Activated T-cell treated with anti-CD3 and anti-CD28 coated beads, Interleukin-2, amount 50 U/mL, for 72 hours (primary cell): ENCODE measurements around the gene SMDT1. TPM values are rescaled to one million over a fixed set of nuclear protein-coding genes. Genes with fewer than 3 reads are reported as not detected.
"Not testable (repeated sequence)": the region's sequence is repeated elsewhere in the genome, so short reads cannot be mapped to it uniquely, and the experiment has no call there.

Experiments
- ATAC-seq, 2 donors: fragments of 150-1000 bp; cut with Tn5 transposase; replicated peaks in 1 of 2; 2 replicates each; pipeline ENCODE4 v1.10.0; 2021; ENCODE audit warnings: moderate library complexity in 2 of 2, mild to moderate bottlenecking in 1 of 2
- DNase-seq, 2 donors: peaks; one replicate each; pipeline ENCODE4 v3.0.0; 2021 to 2022; ENCODE audit warnings: mixed read lengths in 1 of 2
- H3K27ac Mint-ChIP-seq: one replicate; pipeline ENCODE4 v1.8.0; 2022; ENCODE audit warnings: mild to moderate bottlenecking, moderate library complexity, mixed read lengths
- H3K27me3 Mint-ChIP-seq: one replicate; pipeline ENCODE4 v1.8.0; 2022; ENCODE audit warnings: low read depth, mixed read lengths
- H3K36me3 Mint-ChIP-seq, 2 donors: one replicate each; pipeline ENCODE4 v1.8.0; 2022; ENCODE audit warnings: mixed read lengths in 2 of 2, mild to moderate bottlenecking in 1 of 2; ENCODE audit not compliant: insufficient read depth in 2 of 2
- H3K4me1 Mint-ChIP-seq: one replicate; pipeline ENCODE4 v1.8.0; 2022; ENCODE audit warnings: low read depth, mixed read lengths
- H3K4me3 Mint-ChIP-seq, 2 donors: one replicate each; pipeline ENCODE4 v1.8.0; 2022; ENCODE audit warnings: mild to moderate bottlenecking in 2 of 2, mixed read lengths in 2 of 2, moderate library complexity in 2 of 2
- H3K9me3 Mint-ChIP-seq, 2 donors: one replicate each; pipeline ENCODE4 v1.8.0; 2022; ENCODE audit warnings: mixed read lengths in 2 of 2
- total RNA-seq, 2 donors: library from RNA; stranded (reverse); gene quantifications; one replicate each; pipeline ENCODE4 v1.2.3, GENCODE V29; 2022

Gene SMDT1
- total RNA-seq, 2 donors from 2014 or later = 103 to 105 TPM

DNA sequence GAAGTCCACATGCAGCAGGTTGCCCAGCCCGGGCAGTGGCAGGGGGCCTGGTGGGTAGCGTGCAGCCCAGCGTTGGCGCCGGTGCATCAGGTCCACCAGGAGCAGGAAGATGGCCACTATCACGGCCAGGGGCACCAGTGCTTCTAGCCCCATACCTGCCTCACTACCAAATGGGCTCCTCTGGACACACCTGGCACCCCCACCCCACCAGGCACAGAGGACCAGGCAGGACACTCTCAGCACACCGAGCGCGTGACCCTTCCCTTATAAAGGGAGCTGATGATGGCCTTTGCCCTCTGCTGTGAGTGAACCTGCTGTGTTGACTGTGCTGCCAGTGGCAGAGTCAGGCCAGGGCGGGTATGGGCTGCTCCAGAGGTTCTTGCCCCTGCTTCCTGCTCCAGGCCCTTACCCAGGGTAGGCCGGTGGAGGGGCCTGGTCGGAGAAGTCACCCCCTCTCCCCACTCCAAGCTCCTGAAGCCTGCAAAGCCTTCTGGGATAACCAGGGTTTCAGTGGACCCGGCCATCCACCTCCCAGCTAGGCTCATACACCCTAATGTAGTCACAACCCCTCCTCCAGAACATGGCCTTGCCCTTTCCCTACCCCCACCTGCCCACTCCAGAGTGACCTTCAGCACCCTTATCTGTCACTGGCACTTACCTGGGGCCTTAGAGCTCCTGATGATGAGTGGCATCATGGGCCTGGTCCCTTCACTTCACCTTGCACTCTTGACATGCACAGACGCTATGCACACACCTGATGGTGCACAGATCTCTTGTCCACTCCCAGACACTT lies 51.3 kb downstream of the SMDT1 start, which contains the start of gene CYP2D6:
Gene CYP2D6 (minus strand): TSS at position 172 of the 793 bp plus-strand sequence. CDS start 19 bp downstream, at position 153.
- not testable (repeated sequence) for H3K4me3 Mint-ChIP-seq, H3K27ac Mint-ChIP-seq, DNase-seq, H3K27me3 Mint-ChIP-seq, H3K9me3 Mint-ChIP-seq, H3K4me1 Mint-ChIP-seq, H3K36me3 Mint-ChIP-seq
- ATAC-seq = peak in 1 of 2 donors; percentile 10

GRCh38 chr22:42131562-42131961 lies 52.1 kb downstream of the SMDT1 start:
- Mint-ChIP-seq H3K4me1 (no peaks in the 10 kb centered on the region), H3K36me3 (no peaks in the 10 kb centered on the region), H3K4me3 (no peak overlapping the region), H3K9me3 (no peaks in the 10 kb centered on the region), H3K27ac (no peak overlapping the region), H3K27me3 (no peaks in the 10 kb centered on the region)
- ATAC-seq = no peak
- no peak for DNase-seq

DNA sequence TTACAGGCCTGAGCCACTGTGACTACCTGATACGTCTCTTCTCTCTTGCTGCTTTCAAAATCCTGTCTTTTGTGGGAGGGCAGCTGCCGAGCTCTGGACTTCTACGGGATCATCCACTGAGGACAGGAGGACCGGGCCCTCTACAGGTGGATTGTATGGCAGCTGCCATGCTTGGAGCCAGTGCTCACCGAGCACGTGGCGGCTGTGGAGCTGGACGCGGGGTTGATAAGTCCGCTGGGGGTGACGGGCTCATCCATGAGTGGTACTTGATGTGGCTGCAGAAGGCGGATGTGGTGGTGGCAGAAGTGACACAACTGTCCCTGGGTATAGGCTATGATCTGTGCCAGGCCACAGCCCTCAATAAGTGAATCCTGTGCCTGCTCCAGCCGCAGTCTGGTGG lies 53.0 kb downstream of the SMDT1 start:
- no peak for DNase-seq
- no peaks in the 10 kb centered on the region for H3K9me3 Mint-ChIP-seq
- H3K4me3 Mint-ChIP-seq = no peak overlapping the region

More for the DNA sequence above, 53.0 kb downstream of the SMDT1 start:
- Mint-ChIP-seq H3K27ac (no peak overlapping the region), H3K4me1 (no peaks in the 10 kb centered on the region), H3K36me3 (no peaks in the 10 kb centered on the region), H3K27me3 (no peaks in the 10 kb centered on the region)
- no peak for ATAC-seq

Other genes with a start within 250 kb of the SMDT1 start
- gene SREBF2, start 246.6 kb upstream of the SMDT1 start, total RNA-seq = 100 to 1,000 TPM; 127 to 131 TPM
- gene SHISA8, start 164.6 kb upstream of the SMDT1 start, total RNA-seq = 1 to 10 TPM; 2.0 to 3.2 TPM
- gene TNFRSF13C, start 152.9 kb upstream of the SMDT1 start, total RNA-seq = 1 to 10 TPM; 6.1 to 7.3 TPM
- 10 to 100 TPM; 66.1 to 74.5 TPM for gene CENPM, start 132.5 kb upstream of the SMDT1 start, total RNA-seq
- gene SEPTIN3, start 110.3 kb upstream of the SMDT1 start, total RNA-seq = 1 to 10 TPM; 4.5 to 4.7 TPM
- 1 to 10 TPM; 3.9 to 4.3 TPM for gene WBP2NL, start 80.9 kb upstream of the SMDT1 start, total RNA-seq
- gene NAGA, start 8.9 kb upstream of the SMDT1 start, total RNA-seq = 10 to 100 TPM; 18.6 to 27.5 TPM
- gene PHETA2, start 5.5 kb upstream of the SMDT1 start, total RNA-seq = 1 to 10 TPM; 2.4 to 3.8 TPM
- gene NDUFA6, start 11.1 kb downstream of the SMDT1 start, total RNA-seq = 10 to 100 TPM; 87.8 to 91.7 TPM
- gene CYP2D6, start 51.1 kb downstream of the SMDT1 start, total RNA-seq = 1 to 10 TPM; 6.6 to 6.8 TPM
- gene TCF20, start 191.0 kb downstream of the SMDT1 start, total RNA-seq = 10 to 100 TPM; 64.0 to 82.8 TPM